Hematopoietic multipotent progenitor cell treated with erythropoietin and hydrocortisone succinate and interleukin-3 and kit ligand, for 8 days (in vitro differentiated cells): Measurements from ENCODE around the gene OGDH.

ENCODE experiments used
- DNase-seq: peaks from one replicate; pipeline ENCODE4 v3.0.0-alpha.2; 2015

Gene OGDH

GRCh38 chr7:44743750-44744149 lies 137.3 kb downstream of the OGDH start:
- DNase-seq: no peak

DNA sequence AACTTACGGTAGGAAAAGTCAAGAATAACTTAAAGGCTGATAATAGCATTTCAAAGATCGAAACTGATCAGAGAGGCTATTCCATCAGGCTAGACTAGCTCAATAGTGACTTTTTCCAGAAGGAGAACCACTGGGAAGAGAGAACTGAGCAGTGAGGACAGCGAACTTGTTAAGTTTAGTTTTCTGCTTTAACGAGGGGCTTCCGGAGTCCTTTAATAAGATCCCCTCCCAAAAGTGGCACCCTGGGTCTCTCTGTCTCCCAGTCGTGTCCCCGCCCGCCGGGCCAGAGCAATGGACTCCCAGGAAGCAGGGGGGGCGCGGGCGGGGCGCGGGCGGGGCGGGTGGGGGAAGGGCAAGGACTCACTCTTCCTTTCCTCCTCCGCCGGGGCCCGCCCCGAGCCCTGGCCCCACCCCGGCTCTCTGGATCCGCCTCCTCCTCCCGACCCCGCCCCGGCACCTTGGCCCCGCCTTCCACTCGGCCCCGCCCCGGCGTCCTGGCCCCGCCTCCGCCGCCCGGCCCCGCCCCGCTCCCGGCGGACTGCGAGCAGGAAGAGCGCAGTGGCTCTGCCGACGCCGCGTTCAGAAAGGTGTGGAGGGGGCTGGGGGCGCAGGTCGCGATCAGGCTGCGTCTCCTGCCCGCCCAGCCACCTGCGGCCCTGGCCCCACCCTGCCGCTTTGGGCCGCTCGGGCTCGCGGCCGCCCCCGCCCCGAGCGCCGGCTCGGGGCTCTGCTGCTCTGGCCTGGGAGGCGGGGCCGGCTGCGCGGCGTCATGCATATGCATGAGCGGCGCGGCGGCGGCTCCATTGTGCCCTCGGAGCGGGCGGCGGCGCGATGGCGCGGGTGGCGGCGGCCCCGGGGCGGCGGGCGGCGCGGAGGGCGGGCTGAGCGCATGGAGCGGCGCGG lies 141.9 kb downstream of the OGDH start, which contains the start of gene ZMIZ2:
ZMIZ2 (plus strand) TSS at position 803 of the 903 bp plus-strand sequence. CDS start 7,403 bp downstream, outside the sequence.
- DNase-seq: peak; percentile 85

DNA sequence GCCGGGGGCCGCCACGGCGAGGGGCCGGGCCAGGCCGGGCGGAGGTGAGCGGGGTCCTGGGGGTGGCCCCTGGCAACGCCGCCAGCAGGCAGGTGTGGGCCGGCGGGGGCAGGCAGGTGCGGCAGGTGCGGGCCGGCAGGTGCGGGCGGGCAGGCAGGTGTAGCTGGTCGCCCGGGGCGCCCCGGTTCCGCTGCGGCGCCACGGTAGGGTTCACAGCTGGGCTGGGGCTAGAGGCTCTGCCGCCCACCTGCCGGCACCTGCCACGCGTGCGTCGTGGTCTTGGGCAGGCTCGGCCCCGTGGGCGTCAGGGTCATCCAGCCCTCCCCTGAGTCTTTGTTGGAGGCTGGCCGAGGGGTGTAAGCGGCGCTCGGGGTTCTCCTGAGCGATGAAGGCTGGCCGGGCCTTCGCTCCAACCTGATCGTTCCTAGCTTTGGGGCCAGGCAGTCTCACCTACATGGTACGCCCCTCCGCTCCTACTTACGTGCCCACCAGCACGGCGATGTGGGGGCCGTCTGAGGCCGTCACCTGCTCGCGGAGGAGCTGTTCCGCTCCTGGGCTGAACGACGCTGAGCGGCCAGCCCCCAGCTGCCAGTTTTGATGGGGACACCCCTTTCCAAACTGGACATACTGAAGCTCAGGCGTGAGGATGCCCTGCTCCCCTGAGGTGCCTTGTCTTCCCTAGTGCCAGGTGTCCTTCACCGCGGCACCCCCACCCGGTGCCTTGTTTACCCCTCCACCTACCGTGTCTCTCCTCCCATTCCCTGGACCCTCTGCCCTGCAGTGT lies 142.7 kb downstream of the OGDH start:
- DNase-seq: no peak

GRCh38 chr7:44749992-44750391 lies 143.6 kb downstream of the OGDH start:
- DNase-seq: no peak

GRCh38 chr7:44750424-44750823 lies 144.0 kb downstream of the OGDH start:
- DNase-seq: no peak

DNA sequence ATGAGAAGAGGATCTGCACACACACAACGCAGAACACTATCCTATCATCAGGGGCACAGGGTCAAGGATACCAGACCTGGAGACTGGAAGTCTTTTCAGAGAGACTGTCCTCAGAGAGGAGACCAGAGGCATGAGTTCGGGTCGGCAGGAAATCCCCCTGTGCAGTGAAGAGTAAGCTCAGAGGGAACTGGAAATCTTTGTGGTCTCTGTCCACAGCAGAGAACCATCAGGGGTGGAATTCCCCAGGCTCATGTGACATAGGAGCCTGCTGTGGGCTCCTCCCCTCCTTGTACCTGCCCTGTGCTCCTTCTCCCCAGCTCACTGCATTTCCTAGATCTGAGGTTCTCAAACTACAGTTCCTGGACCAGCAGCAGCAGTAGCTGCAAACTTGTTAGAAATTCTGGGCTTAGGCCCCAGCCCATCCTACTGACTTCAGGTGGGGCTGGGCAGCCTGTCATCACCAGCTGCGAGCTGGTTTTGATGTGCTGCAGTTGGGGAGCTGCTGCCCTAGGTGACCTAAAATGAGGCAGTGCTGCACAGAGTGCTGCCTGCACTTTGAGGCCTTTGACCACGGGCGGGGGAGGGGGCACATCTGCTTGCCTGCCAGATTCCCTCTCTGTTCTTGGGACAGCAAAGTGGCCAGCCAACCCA lies 144.6 kb downstream of the OGDH start:
- no peak for DNase-seq

DNA sequence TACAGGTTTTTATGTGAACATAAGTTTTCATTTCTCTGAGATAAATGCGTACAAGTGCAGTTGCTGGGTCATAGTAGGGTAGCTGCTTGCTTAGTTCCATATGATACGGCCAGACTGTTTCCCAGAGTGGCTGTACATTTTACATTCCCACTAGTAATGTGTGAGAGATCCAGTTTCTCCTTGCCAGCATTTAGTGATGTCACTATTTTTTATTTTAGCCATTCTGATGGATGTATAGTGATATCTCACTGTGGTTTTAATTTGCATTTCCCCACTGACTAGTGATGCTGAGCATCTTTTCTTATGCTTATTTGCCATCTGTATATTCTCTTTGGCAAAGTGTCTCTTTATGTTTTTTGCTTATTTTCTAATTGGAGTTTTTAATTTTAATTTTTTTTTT lies 146.4 kb downstream of the OGDH start:
- no peak for DNase-seq

DNA sequence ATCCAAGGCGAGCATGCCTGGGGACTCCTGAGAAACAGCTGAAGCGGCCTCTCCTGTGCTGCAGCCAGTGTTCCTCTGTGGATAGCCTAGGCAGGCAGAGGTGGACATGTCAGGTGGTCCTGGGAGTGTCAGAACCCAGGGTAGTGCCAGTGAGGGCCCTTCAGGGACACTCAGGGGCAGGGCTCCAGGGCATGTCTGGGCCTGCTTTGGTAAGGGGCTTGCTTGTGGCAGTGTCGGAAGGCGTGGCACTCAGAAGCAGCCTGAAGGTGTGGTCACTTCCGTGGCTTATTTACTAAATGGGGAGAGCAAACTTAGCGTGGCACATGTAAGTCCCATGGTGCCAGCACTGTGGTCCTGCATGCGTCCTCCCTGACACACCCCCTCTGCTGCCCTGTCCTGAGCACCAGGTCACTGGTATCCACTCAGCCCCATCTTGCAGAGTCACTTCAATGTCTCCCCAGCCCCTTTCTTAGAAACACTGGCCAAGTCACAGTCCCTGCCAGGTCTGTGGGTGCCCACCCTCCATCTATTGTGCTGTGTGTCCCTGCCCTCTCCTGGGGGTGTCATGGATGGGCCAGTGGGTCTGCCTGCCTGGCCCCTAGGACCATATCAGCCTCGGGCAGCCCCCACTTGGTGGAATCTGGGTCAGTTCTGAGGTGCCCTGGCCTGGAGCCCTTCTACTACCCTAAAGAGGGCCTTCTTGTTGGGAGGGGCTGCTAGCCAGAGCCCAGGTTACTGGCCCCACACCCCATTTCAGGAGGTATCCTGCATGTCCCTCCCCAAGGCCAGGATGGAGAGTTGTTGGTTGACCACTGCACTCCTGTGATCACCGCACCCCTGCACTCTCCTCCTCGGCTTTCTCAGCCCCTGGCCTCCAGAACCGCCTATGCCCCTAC lies 148.6 kb downstream of the OGDH start:
- DNase-seq: peak; percentile 21

DNA sequence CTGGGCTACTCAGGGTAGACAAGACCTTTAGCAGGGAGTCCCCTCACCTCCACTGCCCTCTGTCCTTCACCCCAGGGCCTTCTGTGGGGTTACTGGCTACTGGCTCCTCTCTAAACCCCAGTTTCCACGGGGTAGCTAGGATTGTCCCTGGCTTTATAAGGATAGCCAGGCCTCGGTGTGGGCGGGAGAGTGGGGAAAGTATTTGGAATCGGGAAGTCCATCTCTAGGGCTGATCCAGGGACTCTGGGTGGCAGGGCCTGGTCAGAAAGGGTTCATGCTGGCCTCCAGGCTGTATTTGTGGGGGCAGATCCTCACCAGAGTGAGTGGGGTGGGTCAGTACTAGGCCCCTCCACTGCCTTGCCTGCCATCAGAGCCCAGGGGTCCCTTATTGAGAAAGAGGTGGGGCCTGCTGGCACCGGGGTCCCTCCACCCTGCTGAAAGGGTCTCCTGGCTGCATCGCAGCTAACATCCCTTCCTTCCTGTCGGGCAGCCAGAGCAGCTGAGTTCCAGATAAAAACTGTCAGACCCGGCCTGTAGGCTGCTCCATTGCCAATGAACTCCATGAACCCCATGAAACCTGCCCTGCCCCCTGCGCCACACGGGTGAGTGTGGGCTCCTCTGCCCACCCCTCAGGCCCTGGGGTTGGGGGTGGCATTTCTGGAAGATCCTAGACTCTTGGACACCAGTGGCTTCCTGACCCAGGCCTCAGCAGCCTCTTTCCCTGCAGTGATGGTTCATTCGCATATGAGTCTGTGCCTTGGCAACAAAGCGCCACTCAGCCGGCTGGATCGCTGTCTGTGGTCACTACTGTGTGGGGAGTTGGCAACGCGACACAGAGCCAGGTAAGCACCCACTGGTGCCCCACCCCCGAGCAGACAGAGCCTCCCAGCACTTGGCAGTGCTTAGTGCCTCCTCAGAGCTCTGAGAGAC lies 149.5 kb downstream of the OGDH start:
- DNase-seq: no peak

DNA sequence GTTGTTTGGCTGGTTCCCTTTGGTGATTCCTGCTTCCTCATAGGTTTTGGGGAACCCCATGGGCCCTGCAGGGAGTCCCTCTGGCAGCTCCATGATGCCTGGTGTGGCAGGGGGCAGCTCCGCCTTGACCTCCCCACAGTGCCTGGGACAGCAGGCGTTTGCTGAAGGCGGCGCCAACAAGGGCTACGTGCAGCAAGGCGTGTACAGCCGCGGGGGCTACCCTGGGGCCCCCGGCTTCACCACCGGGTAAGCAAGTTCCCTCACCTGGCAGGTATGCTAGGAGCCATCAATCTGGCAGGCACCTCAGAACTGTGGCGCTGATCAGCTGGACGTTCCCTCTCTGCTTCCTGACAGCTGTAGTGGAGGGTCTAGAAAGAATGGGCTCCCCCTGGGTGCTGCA lies 150.5 kb downstream of the OGDH start:
- no peak for DNase-seq

GRCh38 chr7:44757311-44757710 lies 150.9 kb downstream of the OGDH start:
- no peak for DNase-seq

DNA sequence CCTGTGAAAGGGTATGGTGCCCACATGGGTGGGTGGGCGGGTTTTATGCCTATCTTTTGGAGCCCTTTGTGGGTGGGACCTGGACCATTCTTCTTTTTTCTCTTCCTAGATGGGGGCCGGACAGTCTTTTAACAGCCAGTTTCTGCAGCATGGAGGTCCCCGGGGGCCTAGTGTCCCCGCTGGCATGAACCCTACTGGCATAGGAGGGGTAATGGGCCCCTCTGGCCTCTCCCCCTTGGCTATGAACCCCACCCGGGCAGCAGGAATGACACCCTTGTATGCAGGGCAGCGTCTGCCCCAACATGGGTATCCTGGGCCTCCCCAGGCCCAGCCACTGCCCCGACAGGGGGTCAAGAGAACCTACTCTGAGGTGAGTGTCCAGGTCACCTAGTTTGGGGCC lies 151.3 kb downstream of the OGDH start:
- no peak for DNase-seq
